Fibroblast of skin of right biceps (primary cell): ENCODE results near the gene TMEM74B.

ENCODE experiments used
- DNase-seq: peaks from one replicate; pipeline ENCODE4 v3.0.0-alpha.2; 2013

The TMEM74B gene

GRCh38 chr20:1204576-1204975, 19.8 kb upstream of the TMEM74B start:
- DNase-seq, result no peak

- DNase-seq, result no peak
These were observed 19.3 kb upstream of the TMEM74B start for GRCh38 chr20:1204113-1204512.

DNA sequence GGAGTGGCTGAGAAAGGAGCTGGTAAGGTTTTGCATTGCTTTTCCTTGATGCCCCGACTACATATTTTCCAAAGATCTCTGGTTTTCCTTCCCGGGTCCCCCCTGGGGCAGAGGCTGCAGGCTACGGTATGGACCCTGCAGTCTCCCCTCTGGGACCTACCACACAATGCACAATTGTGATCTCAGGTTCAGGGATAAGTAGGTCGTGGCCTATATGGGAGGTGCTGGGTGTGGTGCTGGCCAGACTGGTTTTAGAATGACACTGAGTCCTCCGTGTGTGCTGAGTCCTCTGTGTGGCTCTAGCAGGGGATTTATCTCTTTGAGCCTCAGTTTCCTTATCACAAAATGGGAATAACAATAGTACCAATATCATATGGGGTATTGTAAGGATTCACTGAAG, 18.8 kb upstream of the TMEM74B start:
- no peak for DNase-seq

GRCh38 chr20:1202762-1203504, 18.2 kb upstream of the TMEM74B start, which contains the start of gene C20orf202:
Gene C20orf202 (plus strand): TSS chr20:1203454. CDS start chr20:1203586, 132 bp downstream.
- no peak for DNase-seq

DNA sequence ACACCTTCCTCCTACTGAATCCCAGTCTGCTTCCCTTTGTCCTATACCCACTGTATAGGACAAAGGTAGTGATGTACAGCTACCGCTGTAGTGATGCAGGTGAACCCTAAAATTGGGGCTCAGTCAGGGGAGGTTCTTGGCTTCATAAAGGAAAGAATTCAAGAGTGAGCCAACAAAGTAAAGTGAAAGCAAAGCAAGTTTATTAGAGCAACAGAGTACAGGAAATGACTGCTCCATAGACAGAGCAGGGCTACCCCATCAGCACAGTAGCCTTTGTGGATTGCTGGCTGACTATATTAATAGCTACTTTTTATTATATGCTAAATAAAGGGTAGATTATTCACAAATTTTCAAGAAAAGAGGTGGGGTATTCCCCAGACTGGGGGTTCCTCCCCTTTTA, 15.2 kb upstream of the TMEM74B start:
- DNase-seq, result no peak

GRCh38 chr20:1199212-1199873, 14.6 kb upstream of the TMEM74B start:
- DNase-seq, result no peak

- no peak for DNase-seq
These were observed 14.0 kb upstream of the TMEM74B start for GRCh38 chr20:1198751-1199150.

GRCh38 chr20:1197801-1198200, 13.0 kb upstream of the TMEM74B start:
- no peak for DNase-seq

DNA sequence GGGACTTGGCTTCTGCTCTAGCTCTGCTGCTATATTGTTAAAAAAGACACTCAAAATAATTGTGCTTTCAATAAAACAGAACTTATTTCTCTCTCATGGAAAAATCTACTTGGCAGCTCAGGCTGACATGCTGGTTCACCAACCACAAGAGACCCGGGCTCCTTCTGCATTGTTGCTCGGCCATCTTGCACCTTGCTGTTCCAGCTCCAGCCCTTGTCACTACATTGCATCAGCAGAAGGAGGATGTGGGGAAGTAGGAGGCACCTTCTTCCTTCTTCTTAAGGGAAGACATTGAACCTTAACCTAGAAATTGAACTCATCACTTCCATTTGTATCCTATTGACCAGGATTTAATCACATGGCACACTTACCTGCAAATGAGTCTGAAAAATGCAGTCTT, 11.9 kb upstream of the TMEM74B start:
- no peak for DNase-seq

DNA sequence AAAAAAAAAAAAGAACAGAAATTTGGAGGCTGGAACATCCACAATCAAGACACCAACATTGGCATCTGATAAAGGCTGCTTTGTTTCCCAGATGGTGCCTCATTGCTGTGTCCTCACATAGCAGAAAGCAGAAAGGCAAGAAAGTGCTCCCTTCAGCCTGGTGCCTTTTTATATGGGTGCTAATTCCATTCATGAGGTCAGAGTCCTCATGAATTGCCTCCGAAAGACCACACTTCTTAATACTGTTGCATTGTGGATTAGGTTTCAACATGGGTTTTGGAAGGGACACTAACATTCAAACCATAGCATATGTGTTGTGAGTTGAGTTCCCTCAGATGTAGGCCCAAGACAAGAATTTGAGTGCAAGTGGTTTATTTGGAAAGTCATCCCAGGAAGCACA, 10.4 kb upstream of the TMEM74B start:
- no peak for DNase-seq

DNA sequence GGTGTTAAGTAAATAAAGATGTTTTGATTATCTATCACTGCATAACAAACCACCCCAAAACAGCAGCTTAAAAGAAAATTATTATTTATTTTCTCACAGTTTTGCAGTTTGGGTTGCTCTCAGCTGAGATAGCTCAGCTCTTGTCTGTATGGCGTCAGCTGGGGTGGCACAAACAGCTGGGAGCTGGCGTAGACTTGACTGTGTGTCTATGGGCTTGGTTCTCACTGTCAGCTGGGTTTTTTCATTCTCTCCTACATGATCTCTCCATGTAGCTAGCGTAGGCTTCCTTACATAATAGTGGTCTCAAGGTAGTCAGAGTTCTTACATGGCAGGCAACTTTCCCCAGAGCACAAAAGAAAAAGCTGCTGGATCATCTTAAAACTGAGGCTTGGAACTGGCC, 6.5 kb upstream of the TMEM74B start:
- DNase-seq, result no peak

DNA sequence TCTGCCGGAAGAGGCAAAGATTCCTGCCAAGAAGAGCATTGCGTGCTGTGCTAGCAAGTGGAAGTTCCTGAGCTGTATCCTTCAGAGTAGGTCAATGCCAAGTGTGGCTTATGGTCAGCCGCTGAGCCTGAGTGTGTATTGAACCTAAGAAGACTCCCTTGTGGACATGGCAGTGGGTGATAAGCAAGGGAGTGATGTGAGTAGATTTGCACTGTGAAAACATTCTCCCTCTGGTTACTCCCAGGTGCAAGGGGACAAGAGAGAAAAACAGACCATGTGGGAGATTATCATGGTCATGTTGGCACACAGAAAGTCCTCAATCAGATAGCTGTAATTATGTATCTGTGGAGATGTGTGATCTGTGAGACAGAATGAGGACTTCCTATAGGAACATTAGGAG, 6.1 kb upstream of the TMEM74B start:
- DNase-seq, result no peak

DNA sequence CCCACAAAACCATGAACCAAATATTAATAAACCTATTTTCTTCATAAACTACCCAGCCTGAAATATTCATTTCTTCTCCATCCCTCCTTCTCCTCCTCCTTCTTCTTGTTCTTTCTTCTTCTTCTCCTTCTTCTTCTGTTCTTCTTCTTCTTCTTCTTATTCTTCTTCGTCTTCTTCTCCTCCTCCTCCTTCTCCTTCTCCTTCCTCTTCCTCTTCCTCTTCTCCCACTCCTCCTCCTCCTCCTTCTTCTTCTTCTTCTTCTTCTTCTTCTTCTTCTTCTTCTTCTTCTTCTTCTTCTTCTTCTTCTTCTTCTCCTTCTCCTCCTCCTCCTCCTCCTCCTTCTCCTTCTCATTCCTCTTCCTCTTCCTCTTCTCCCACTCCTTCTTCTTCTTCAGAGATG, 5.0 kb upstream of the TMEM74B start:
- no peak for DNase-seq

GRCh38 chr20:1188347-1188746, 3.6 kb upstream of the TMEM74B start:
- DNase-seq, result no peak

GRCh38 chr20:1187605-1188171, 2.9 kb upstream of the TMEM74B start:
- no peak for DNase-seq

GRCh38 chr20:1186367-1186991, 1.7 kb upstream of the TMEM74B start:
- DNase-seq, result no peak

GRCh38 chr20:1185790-1186334, 1.1 kb upstream of the TMEM74B start:
- DNase-seq, result peak; percentile 41

GRCh38 chr20:1185316-1185741, 548 bp upstream of the TMEM74B start:
- no peak for DNase-seq

DNA sequence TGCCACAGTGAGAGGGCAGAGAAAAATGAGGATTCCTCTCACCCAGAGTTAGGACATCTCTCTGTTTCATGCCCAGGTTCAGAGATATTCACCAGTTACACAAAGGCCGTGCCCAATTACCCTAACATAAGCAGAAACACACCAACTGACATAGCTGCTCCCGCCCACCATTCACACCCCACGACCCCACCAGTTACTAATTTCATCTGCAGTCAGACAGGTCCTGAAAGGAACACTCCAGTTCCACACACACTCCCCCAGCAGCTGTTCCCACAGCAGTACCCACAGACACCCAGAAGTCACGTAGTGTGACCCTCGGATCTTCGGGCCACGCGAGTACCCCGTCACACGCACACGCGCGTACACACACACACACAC, 532 bp downstream of the TMEM74B start:
- DNase-seq, result no peak

GRCh38 chr20:1183153-1183552, 1.6 kb downstream of the TMEM74B start:
- no peak for DNase-seq

DNA sequence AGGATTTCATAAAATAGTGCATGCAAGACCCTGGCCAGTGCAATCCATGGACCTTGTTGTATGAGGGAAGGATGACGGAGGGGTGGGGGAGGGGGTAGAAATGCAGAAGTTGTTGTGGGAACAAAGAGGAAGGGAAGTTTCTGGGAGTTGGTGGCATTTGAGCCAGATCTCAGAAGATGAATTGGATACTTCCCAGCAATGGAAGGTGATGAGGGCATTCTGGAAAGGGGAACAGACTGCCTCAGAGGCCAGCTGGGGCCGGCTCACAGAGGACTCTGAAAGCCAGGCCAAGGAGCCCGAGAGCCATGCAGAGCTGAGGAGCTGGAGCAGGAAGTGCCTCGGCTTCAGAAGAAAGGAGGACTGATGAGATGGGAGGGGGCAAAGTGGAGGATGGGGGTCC, 2.7 kb downstream of the TMEM74B start:
- DNase-seq, result no peak

DNA sequence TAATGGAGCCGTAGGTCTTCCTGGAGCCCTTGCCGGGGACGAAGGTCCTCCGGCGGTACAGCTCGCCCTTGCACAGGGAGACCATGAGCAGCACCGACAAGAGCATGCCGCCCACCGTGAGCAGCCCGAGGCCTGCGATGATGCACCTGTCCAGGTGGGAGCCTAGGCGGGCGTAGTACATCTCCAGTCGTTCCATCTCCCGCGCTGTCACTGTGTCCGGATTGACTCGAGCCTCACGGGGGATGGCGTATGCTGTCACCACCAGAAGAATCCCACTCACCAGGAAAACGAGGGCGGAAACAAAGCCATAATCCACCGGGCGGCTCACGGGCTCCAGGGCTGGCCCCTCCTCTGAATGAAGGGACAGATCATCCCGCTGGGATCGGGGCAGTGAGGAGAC, 3.8 kb downstream of the TMEM74B start:
- DNase-seq, result no peak

DNA sequence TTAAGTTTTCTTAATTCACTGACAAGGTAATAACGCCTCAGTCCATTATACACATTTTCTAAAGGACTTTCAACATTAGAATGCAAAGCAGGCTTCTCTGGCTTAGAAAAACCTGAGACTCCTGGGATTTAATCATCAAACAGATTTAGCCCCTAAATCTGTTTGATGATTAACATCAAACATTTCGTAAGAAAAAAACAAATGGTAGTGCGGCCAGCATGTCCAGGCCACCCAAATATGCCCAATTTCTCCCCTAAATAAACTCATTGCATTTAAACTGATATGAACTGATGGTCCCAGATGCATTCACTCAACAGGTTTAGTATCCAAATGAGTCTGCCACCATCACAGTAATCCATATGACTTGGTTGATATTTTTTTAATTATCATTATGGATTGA, 6.2 kb downstream of the TMEM74B start:
- no peak for DNase-seq

DNA sequence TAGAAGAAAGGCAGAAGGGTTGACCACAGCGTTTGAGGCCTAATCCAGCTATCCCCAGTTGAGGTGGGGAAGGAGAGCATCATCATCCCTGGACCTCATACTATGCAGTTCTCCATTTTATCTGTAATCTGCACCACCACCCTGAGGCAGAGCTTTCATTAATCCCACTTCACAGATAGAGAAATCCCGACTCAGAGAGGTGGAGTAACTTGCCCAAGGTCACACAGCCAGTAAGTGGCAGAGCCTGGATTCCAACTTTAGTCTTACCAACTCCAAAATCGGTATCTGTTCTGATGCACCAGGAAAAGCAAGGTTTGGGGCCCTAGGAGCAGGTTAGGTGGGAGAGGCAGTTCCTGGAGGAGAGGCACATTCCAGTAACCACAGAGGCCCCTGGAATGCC, 6.7 kb downstream of the TMEM74B start:
- DNase-seq, result no peak
